HepG2 (cell line): ENCODE measurements around the gene SCYGR4. TPM values are rescaled to one million over a fixed set of nuclear protein-coding genes. Genes with fewer than 3 reads are reported as not detected.
A peak's percentile ranks its signal among the peaks of the same experiment; 100 is the strongest.

ENCODE experiments used
- ATF6 ChIP-seq: sonication (generic); formaldehyde crosslinking; conservative IDR thresholded peaks from 2 replicates; pipeline ENCODE4 v1.4.0; 2020; ENCODE audit warnings: missing genetic modification reagents
- NR2C2 ChIP-seq: sonication (generic); formaldehyde crosslinking; IDR thresholded peaks from 2 replicates; pipeline ENCODE4 v1.4.0; 2020; ENCODE audit warnings: missing genetic modification reagents, mild to moderate bottlenecking, moderate library complexity, borderline replicate concordance
- ONECUT2 ChIP-seq: sonication (generic); formaldehyde crosslinking; IDR thresholded peaks from 2 replicates; pipeline ENCODE4 v1.4.0; 2020; ENCODE audit warnings: missing genetic modification reagents
- SAFB2 ChIP-seq: sonication (generic); formaldehyde crosslinking; IDR thresholded peaks from 2 replicates; pipeline ENCODE4 v1.5.1; 2020; ENCODE audit warnings: missing genetic modification reagents, low read depth, mild to moderate bottlenecking, borderline replicate concordance
- ZFP41 ChIP-seq: sonication (generic); formaldehyde crosslinking; IDR thresholded peaks from 2 replicates; pipeline ENCODE4 v1.4.0; 2020; ENCODE audit warnings: mild to moderate bottlenecking, missing genetic modification reagents, borderline replicate concordance
- ZMYM2 ChIP-seq: sonication (generic); formaldehyde crosslinking; IDR thresholded peaks from 2 replicates; pipeline ENCODE4 v1.8.0; 2022; ENCODE audit warnings: mild to moderate bottlenecking, missing genetic modification reagents
- ZNF318 ChIP-seq: sonication (generic); formaldehyde crosslinking; IDR thresholded peaks from 2 replicates; pipeline ENCODE4 v1.4.0; 2020; ENCODE audit warnings: mild to moderate bottlenecking, missing genetic modification reagents
- ZNF468 ChIP-seq: sonication (generic); formaldehyde crosslinking; IDR thresholded peaks from 2 replicates; pipeline ENCODE4 v1.8.0; 2022; ENCODE audit warnings: mild to moderate bottlenecking, moderate library complexity, missing genetic modification reagents
- ZNF512B ChIP-seq: sonication (generic); formaldehyde crosslinking; IDR thresholded peaks from 2 replicates; pipeline ENCODE4 v1.5.1; 2020; ENCODE audit warnings: missing genetic modification reagents, mild to moderate bottlenecking, borderline replicate concordance
- ZNF770 ChIP-seq: sonication (generic); formaldehyde crosslinking; IDR thresholded peaks from 2 replicates; pipeline ENCODE4 v1.5.0; 2020; ENCODE audit warnings: mild to moderate bottlenecking, missing genetic modification reagents
- ZSCAN29 ChIP-seq: sonication (generic); formaldehyde crosslinking; conservative IDR thresholded peaks from 2 replicates; pipeline ENCODE4 v1.4.0; 2020; ENCODE audit warnings: mild to moderate bottlenecking, missing genetic modification reagents
- polyA plus RNA-seq, 8 experiments: library from polyadenylated mRNA; depleted of rRNA in 3 of 8; stranded (reverse) in 7 of 8; unstranded in 1 of 8; fragments of >200 nt; fragmentation: Illumina TruSeq in 4 of 8; extraction: Trizol in 4 of 8; gene quantifications; 2 replicates each; pipeline versions ENCODE4 v1.2.1 to v1.2.3, GENCODE V29; 2011 to 2016; ENCODE audit warnings: low read depth in 4 of 8, missing spikeins in 1 of 8, mixed read lengths in 1 of 8; ENCODE audit not compliant: insufficient read depth in 1 of 8
- total RNA-seq, 5 experiments: library from RNA; depleted of rRNA; stranded (reverse); fragments of >200 nt; fragmentation: Illumina TruSeq; extraction: Trizol; gene quantifications; 2 replicates each; pipeline ENCODE4 v1.2.3, GENCODE V29; 2016; ENCODE audit warnings: low read depth in 1 of 5

Gene SCYGR4
- total and polyA plus RNA-seq, 2 of the 13 experiments (the other 11 are each of a cell fraction or from before 2014, with no cell fraction given) = not detected

GRCh38 chr2:227643990-227644551, 26.8 kb downstream of the SCYGR4 start (continued):
- TF ChIP-seq ZSCAN29 (CRISPR knock-in tag) = no peak
- TF ChIP-seq ZFP41 (CRISPR knock-in tag) = no peak
- no peak for TF ChIP-seq ZNF770 (CRISPR knock-in tag)
- no peak for TF ChIP-seq SAFB2 (CRISPR knock-in tag)
- TF ChIP-seq ZMYM2 = 0 out of 2 replicates have a peak, but pooled peaks have one; percentile 20
- no peak for TF ChIP-seq NR2C2 (CRISPR knock-in tag)
- TF ChIP-seq ZNF468 (CRISPR knock-in tag) = no peak
- TF ChIP-seq ZNF318 (CRISPR knock-in tag) = no peak
- no peak for TF ChIP-seq ONECUT2 (CRISPR knock-in tag)
- TF ChIP-seq ATF6 (CRISPR knock-in tag) = no peak
- no peak for TF ChIP-seq ZNF512B (CRISPR knock-in tag)
